Hepatocyte (in vitro differentiated cells): Measurements from ENCODE around the gene TEX22. TPM values are rescaled to one million over a fixed set of nuclear protein-coding genes. Genes with fewer than 3 reads are reported as not detected.

Experiments used
- DNase-seq: peaks from one replicate; pipeline ENCODE4 v3.0.0-alpha.2; 2016; ENCODE audit warnings: low spot score
- H2AFZ ChIP-seq: fragments of 200-600 bp; sonication (generic); 2 replicates; pipeline ENCODE4 v1.6.0; 2016; ENCODE audit warnings: antibody characterized with exemption, mild to moderate bottlenecking
- H3K27ac ChIP-seq: fragments of 200-600 bp; sonication (generic); 2 replicates; pipeline ENCODE4 v1.5.1; 2016; ENCODE audit warnings: mild to moderate bottlenecking
- H3K27me3 ChIP-seq: fragments of 200-600 bp; sonication (generic); 2 replicates; pipeline ENCODE4 v1.6.1; 2016
- H3K36me3 ChIP-seq: fragments of 200-600 bp; sonication (generic); replicated peaks from 2 replicates; pipeline ENCODE4 v1.5.1; 2016; ENCODE audit warnings: low read depth; ENCODE audit not compliant: insufficient read depth
- H3K4me1 ChIP-seq: fragments of 200-600 bp; sonication (generic); 2 replicates; pipeline ENCODE4 v1.5.1; 2016; ENCODE audit warnings: mild to moderate bottlenecking, moderate library complexity; ENCODE audit not compliant: insufficient read depth
- H3K4me2 ChIP-seq: fragments of 200-600 bp; sonication (generic); 2 replicates; pipeline ENCODE4 v1.6.0; 2016
- H3K4me3 ChIP-seq: fragments of 200-600 bp; sonication (generic); 2 replicates; pipeline ENCODE4 v1.5.1; 2016; ENCODE audit warnings: mild to moderate bottlenecking
- H3K79me2 ChIP-seq: fragments of 200-600 bp; sonication (generic); 2 replicates; pipeline ENCODE4 v1.6.0; 2017; ENCODE audit warnings: mild to moderate bottlenecking
- H3K9me2 ChIP-seq: fragments of 200-600 bp; sonication (generic); replicated peaks from 2 replicates; pipeline ENCODE4 v1.6.0; 2017; ENCODE audit warnings: mild to moderate bottlenecking; ENCODE audit not compliant: insufficient read depth
- H3K9me3 ChIP-seq: fragments of 200-600 bp; sonication (generic); 2 replicates; pipeline ENCODE4 v1.5.1; 2016; ENCODE audit warnings: low read depth, mild to moderate bottlenecking
- H4K20me1 ChIP-seq: fragments of 200-600 bp; sonication (generic); 2 replicates; pipeline ENCODE4 v1.6.0; 2016; ENCODE audit warnings: mild to moderate bottlenecking; ENCODE audit not compliant: insufficient read depth, poor library complexity, severe bottlenecking
- CTCF ChIP-seq: fragments of 200-600 bp; sonication (generic); IDR thresholded peaks from 2 replicates; pipeline ENCODE4 v1.5.1; 2016; ENCODE audit warnings: antibody characterized with exemption, mild to moderate bottlenecking; ENCODE audit not compliant: poor library complexity
- EZH2 ChIP-seq: fragments of 200-600 bp; sonication (generic); IDR thresholded peaks from 2 replicates; pipeline ENCODE4 v1.6.1; 2016; ENCODE audit warnings: antibody characterized with exemption, mild to moderate bottlenecking, borderline replicate concordance
- EZH2phosphoT487 ChIP-seq: fragments of 200-600 bp; sonication (generic); IDR thresholded peaks from one replicate; pipeline ENCODE4 v1.6.1; 2018; ENCODE audit warnings: antibody characterized with exemption, mild to moderate bottlenecking, low read depth, moderate library complexity; ENCODE audit not compliant: unreplicated experiment, severe bottlenecking
- WGBS: methylation state at CpG from one replicate; pipeline ENCODE4 v1.1.6; 2016; ENCODE audit warnings: low lambda C conversion rate; ENCODE audit errors: missing lambda C conversion rate; 5-methylcytosine and 5-hydroxymethylcytosine counted together
- polyA plus RNA-seq: library from polyadenylated mRNA; unstranded; fragments of >200 nt; fragmentation: Nextera tagmentation; extraction: Ambion mirVana; gene quantifications from 2 replicates; pipeline ENCODE4 v1.2.1, GENCODE V29; 2016
- total RNA-seq: library from RNA; depleted of rRNA; stranded (reverse); fragments of >200 nt; gene quantifications from 2 replicates; pipeline ENCODE4 v1.2.3, GENCODE V29; 2014

TEX22 gene
- total and polyA plus RNA-seq, 2 experiments from 2014 or later: 0.76 TPM; not detected in 1

GRCh38 chr14:105368910-105369652 lies 29.3 kb upstream of the TEX22 start:
- Histone ChIP-seq H3K36me3 (no peaks in the 10 kb centered on the region), H3K27me3 (no peaks in the 10 kb centered on the region), H3K9me2 (no peaks in the 10 kb centered on the region), H3K4me3 (no peak overlapping the region), H3K9me3 (no peaks in the 10 kb centered on the region), H4K20me1 (no peaks in the 10 kb centered on the region), H2AFZ (no peak overlapping the region), H3K4me2 (no peak overlapping the region), H3K27ac (no peak overlapping the region), H3K4me1 (no peaks in the 10 kb centered on the region), H3K79me2 (no peaks in the 10 kb centered on the region)
- 97% methylated on average over 27 of the region's 29 CpGs for WGBS
- DNase-seq: no peak
- TF ChIP-seq EZH2 (no peak), CTCF (no peak), EZH2phosphoT487 (no peak)

- Histone ChIP-seq H3K9me3 (no peaks in the 10 kb centered on the region), H3K4me2 (no peak overlapping the region), H4K20me1 (no peaks in the 10 kb centered on the region), H3K79me2 (no peaks in the 10 kb centered on the region), H2AFZ (no peak overlapping the region), H3K27me3 (no peaks in the 10 kb centered on the region), H3K27ac (no peak overlapping the region), H3K4me3 (no peak overlapping the region), H3K9me2 (no peaks in the 10 kb centered on the region), H3K36me3 (no peaks in the 10 kb centered on the region), H3K4me1 (no peaks in the 10 kb centered on the region)
- no peak for DNase-seq
- 97% methylated on average over 28 of the region's 28 CpGs for WGBS
- TF ChIP-seq EZH2phosphoT487: no peak
- TF ChIP-seq CTCF: no peak
These were observed 28.7 kb upstream of the TEX22 start for GRCh38 chr14:105369653-105370040.

GRCh38 chr14:105374389-105374788 lies 23.9 kb upstream of the TEX22 start:
- Histone ChIP-seq H3K9me2 (no peaks in the 10 kb centered on the region), H3K4me1 (no peaks in the 10 kb centered on the region), H3K36me3 (no peaks in the 10 kb centered on the region), H3K27me3 (no peaks in the 10 kb centered on the region), H3K9me3 (no peaks in the 10 kb centered on the region), H3K4me3 (no peak overlapping the region), H2AFZ (no peak overlapping the region), H4K20me1 (no peaks in the 10 kb centered on the region), H3K4me2 (no peak overlapping the region), H3K27ac (no peak overlapping the region), H3K79me2 (no peaks in the 10 kb centered on the region)
- TF ChIP-seq EZH2 (no peak), CTCF (no peak), EZH2phosphoT487 (no peak)
- DNase-seq: no peak
- 90% methylated on average over 11 of the region's 11 CpGs for WGBS
